HG03135 (cell line): ENCODE data around the gene ADGRE3.
"Not testable (repeated sequence)": the region's sequence is repeated elsewhere in the genome, so short reads cannot be mapped to it uniquely, and the experiment has no call there.

Source experiments
- ATAC-seq: cut with Tn5 transposase; IDR thresholded peaks from one replicate; pipeline ENCODE4 v1.9.1; 2021; ENCODE audit warnings: mild to moderate bottlenecking, moderate library complexity; ENCODE audit not compliant: unreplicated experiment

The ADGRE3 gene

GRCh38 chr19:14611051-14611450 is 63.6 kb downstream of the ADGRE3 start:
- ATAC-seq: no peak

GRCh38 chr19:14606627-14607026 is 68.0 kb downstream of the ADGRE3 start:
- no peak for ATAC-seq

- peak; percentile 63 for ATAC-seq
Observed at GRCh38 chr19:14603990-14604387, 70.7 kb downstream of the ADGRE3 start.

- ATAC-seq: no peak
Observed at GRCh38 chr19:14599548-14600147, 75.0 kb downstream of the ADGRE3 start.

GRCh38 chr19:14595558-14595957 is 79.1 kb downstream of the ADGRE3 start:
- no peak for ATAC-seq

GRCh38 chr19:14589433-14589832 is 85.2 kb downstream of the ADGRE3 start:
- ATAC-seq: not testable (repeated sequence)

- ATAC-seq: peak; percentile 68
Observed at GRCh38 chr19:14585187-14585586, 89.5 kb downstream of the ADGRE3 start.

- ATAC-seq: not testable (repeated sequence)
Observed at GRCh38 chr19:14584372-14584771, 90.3 kb downstream of the ADGRE3 start.

- ATAC-seq: no peak
Observed at GRCh38 chr19:14582894-14583340, 91.7 kb downstream of the ADGRE3 start, which contains the start of gene CLEC17A. Gene CLEC17A (plus strand): TSS chr19:14583084. CDS start chr19:14583161, 77 bp downstream.

GRCh38 chr19:14580623-14581237 is 93.9 kb downstream of the ADGRE3 start:
- ATAC-seq: no peak

GRCh38 chr19:14577885-14578427 is 96.7 kb downstream of the ADGRE3 start:
- ATAC-seq: no peak

- ATAC-seq: no peak
Observed at GRCh38 chr19:14577264-14577663, 97.4 kb downstream of the ADGRE3 start.

- ATAC-seq: no peak
Observed at GRCh38 chr19:14576363-14576762, 98.3 kb downstream of the ADGRE3 start.

- ATAC-seq: no peak
Observed at GRCh38 chr19:14575428-14575980, 99.1 kb downstream of the ADGRE3 start.

- peak; percentile 82 for ATAC-seq
Observed at GRCh38 chr19:14571695-14572490, 102.8 kb downstream of the ADGRE3 start, which contains the start of gene NDUFB7. Gene NDUFB7 (minus strand): TSS chr19:14572066. CDS start chr19:14572000, 66 bp downstream.

- ATAC-seq: no peak
Observed at GRCh38 chr19:14570864-14571527, 103.6 kb downstream of the ADGRE3 start.
